Measurements from ENCODE around the gene ADAM12.

The ADAM12 gene

DNA sequence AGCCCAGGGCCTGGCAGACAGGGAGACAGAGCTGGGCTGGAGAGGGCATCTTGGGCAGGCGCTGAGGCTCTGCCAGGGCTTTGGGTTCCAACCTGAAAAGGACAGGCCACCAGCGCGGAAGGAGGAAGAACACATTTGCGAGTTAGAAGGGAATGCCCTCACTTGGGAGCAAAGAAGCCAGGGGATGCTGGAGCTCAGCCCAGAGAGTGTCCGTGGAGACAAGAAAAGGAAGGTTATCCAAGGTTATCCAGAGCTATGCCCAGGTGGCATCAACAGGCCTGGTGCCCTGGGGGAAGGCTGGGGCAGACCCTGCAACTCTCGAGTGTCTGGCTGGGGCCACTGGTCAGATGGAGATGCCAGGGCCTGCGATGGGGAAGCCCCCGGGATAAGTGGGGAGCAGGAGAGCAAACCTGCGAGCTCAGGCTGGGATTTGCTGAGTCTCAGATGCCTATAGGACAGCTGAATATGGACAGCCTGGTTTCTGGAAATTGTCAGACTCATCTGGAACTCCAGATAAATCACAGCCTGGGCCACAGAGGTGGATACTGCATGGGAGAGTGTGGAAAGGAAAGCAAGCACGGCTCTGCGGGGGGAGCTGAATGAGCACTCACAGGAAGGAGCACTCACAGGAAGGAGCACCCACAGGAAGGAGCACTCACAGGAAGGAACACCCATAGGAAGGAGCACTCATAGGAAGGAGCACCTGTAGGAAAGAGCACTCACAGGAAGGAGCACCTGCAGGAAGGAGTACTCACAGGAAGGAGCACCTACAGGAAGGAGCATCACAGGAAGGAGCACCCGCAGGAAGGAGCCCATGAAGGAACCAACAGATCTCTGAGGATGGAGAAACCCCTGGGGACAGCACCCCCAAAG, 152.1 kb downstream of the ADAM12 start:
- Histone ChIP-seq H3K4me3 (ENCODE audit: low read length) (no peak overlapping the region), H3K36me3 (ENCODE audit: control insufficient read depth, low read length) (no peaks in the 10 kb centered on the region), H3K9me3 (ENCODE audit: control insufficient read depth, insufficient read depth, low read length) (peaks cover 4% of the 10 kb centered on the region; the same call in 1 of the 2 replicates), H3K9me2 (replicated peaks; ENCODE audit: control insufficient read depth, low read length) (no peaks in the 10 kb centered on the region), H3K4me2 (ENCODE audit: low read length) (no peak overlapping the region), H3K79me2 (ENCODE audit: control insufficient read depth, low read length) (no peaks in the 10 kb centered on the region), H3K27ac (ENCODE audit: low read depth, low read length) (no peak overlapping the region), H3F3A (ENCODE audit: control insufficient read depth, insufficient read depth) (no peaks in the 10 kb centered on the region), H3K27me3 (ENCODE audit: control insufficient read depth, low read length) (no peaks in the 10 kb centered on the region), H4K20me1 (ENCODE audit: control insufficient read depth, insufficient read depth, low read depth, low read length) (no peaks in the 10 kb centered on the region), H3K4me1 (ENCODE audit: control insufficient read depth, low read length) (no peaks in the 10 kb centered on the region)
- TF ChIP-seq, protein P1, sequence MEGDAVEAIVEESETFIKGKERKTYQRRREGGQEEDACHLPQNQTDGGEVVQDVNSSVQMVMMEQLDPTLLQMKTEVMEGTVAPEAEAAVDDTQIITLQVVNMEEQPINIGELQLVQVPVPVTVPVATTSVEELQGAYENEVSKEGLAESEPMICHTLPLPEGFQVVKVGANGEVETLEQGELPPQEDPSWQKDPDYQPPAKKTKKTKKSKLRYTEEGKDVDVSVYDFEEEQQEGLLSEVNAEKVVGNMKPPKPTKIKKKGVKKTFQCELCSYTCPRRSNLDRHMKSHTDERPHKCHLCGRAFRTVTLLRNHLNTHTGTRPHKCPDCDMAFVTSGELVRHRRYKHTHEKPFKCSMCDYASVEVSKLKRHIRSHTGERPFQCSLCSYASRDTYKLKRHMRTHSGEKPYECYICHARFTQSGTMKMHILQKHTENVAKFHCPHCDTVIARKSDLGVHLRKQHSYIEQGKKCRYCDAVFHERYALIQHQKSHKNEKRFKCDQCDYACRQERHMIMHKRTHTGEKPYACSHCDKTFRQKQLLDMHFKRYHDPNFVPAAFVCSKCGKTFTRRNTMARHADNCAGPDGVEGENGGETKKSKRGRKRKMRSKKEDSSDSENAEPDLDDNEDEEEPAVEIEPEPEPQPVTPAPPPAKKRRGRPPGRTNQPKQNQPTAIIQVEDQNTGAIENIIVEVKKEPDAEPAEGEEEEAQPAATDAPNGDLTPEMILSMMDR (IDR thresholded peaks at IDR 0.05; ENCODE audit: low read depth, low read length, poor library complexity, severe bottlenecking): no peak
- no peak for TF ChIP-seq EZH2phosphoT487 (IDR thresholded peaks at IDR 0.05; ENCODE audit: borderline replicate concordance, low read length)

DNA sequence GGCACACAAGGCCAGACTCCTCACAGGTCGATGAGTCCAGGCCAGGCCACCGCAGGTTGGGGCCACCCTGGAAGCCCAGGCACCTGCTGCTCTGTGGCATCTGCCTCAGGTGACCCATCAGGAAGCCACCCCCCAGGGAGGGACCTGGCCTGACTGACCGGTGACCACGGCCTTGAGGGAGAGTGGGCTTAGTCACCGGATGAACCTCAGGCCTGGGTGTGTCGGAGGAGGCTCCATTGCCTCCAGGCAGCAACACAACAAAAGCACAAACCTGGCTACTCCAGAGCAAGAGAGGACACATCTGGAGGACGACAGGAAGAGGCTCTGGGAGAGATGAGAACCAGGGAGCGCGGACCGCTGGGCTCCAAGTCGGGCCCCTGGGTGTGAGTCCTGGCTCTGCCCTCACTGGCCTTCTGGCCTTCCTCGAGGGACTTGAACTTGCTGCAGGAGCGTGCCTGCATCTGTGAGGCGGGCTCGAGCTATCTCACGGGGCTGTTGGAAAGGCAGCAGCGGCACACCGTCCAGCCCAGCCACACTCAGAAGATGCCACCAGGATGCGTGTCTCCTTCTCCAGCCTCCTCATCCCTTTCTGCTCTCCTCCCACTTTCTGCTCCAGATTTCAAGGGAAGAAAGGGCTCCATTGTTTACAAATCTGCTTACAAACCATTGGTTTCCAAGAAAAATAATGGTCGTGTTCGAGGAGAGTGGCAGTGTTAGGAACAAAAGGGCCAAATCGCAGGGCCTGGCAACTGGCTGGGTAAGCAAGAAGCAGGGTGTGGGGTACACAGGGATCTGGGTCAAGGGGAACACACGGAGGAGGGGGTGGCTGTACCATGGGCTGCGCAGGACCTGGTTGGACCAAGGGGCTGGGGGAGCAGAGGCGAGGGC, 152.9 kb downstream of the ADAM12 start:
- TF ChIP-seq, protein P1 (IDR thresholded peaks at IDR 0.05; ENCODE audit: low read depth, low read length, poor library complexity, severe bottlenecking): no peak
- no peak for TF ChIP-seq EZH2phosphoT487 (IDR thresholded peaks at IDR 0.05; ENCODE audit: borderline replicate concordance, low read length)
- Histone ChIP-seq H3K36me3 (ENCODE audit: control insufficient read depth, low read length) (no peaks in the 10 kb centered on the region), H3K9me3 (ENCODE audit: control insufficient read depth, insufficient read depth, low read length) (peaks cover 4% of the 10 kb centered on the region; the same call in 1 of the 2 replicates), H3K4me1 (ENCODE audit: control insufficient read depth, low read length) (no peaks in the 10 kb centered on the region), H3K4me2 (ENCODE audit: low read length) (no peak overlapping the region), H3K9me2 (replicated peaks; ENCODE audit: control insufficient read depth, low read length) (no peaks in the 10 kb centered on the region), H3F3A (ENCODE audit: control insufficient read depth, insufficient read depth) (no peaks in the 10 kb centered on the region), H3K27ac (ENCODE audit: low read depth, low read length) (no peak overlapping the region), H3K4me3 (ENCODE audit: low read length) (no peak overlapping the region), H3K27me3 (ENCODE audit: control insufficient read depth, low read length) (no peaks in the 10 kb centered on the region), H4K20me1 (ENCODE audit: control insufficient read depth, insufficient read depth, low read depth, low read length) (no peaks in the 10 kb centered on the region), H3K79me2 (ENCODE audit: control insufficient read depth, low read length) (no peaks in the 10 kb centered on the region)

DNA sequence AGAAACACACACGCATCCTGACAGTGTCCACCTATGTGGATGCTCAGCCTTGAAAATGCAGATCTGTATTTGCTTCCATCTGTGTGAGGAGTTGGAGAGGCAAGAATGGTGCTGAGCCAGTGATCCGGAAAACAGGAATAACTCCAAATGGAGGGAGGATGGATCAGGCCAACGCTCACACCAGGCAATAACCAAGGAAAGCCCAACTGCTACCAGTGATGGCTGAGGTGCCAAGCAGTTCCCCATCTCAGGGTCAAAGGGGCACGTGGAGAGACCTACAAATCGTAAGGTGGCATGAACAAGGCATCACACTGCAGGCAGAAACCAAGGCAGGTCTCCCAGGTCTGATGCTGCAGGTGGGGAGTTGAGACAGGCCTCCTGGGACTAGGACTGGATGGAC, 153.6 kb downstream of the ADAM12 start:
- Histone ChIP-seq H3K27me3 (ENCODE audit: control insufficient read depth, low read length) (no peaks in the 10 kb centered on the region), H3K9me3 (ENCODE audit: control insufficient read depth, insufficient read depth, low read length) (peaks cover 4% of the 10 kb centered on the region; the same call in 1 of the 2 replicates), H3K9me2 (replicated peaks; ENCODE audit: control insufficient read depth, low read length) (no peaks in the 10 kb centered on the region), H3F3A (ENCODE audit: control insufficient read depth, insufficient read depth) (no peaks in the 10 kb centered on the region), H3K4me2 (ENCODE audit: low read length) (no peak overlapping the region), H3K36me3 (ENCODE audit: control insufficient read depth, low read length) (no peaks in the 10 kb centered on the region), H3K27ac (ENCODE audit: low read depth, low read length) (no peak overlapping the region), H4K20me1 (ENCODE audit: control insufficient read depth, insufficient read depth, low read depth, low read length) (no peaks in the 10 kb centered on the region), H3K4me1 (ENCODE audit: control insufficient read depth, low read length) (no peaks in the 10 kb centered on the region), H3K79me2 (ENCODE audit: control insufficient read depth, low read length) (no peaks in the 10 kb centered on the region), H3K4me3 (ENCODE audit: low read length) (no peak overlapping the region)
- TF ChIP-seq EZH2phosphoT487 (IDR thresholded peaks at IDR 0.05; ENCODE audit: borderline replicate concordance, low read length): no peak

All from DOHH2 (cell line).